ENCODE measurements around the gene DCAF10. TPM values are rescaled to one million over a fixed set of nuclear protein-coding genes. Genes with fewer than 3 reads are reported as not detected.

Gene DCAF10
- total and polyA plus RNA-seq, 2 donors (not counting 1 experiment from before 2014, with no cell fraction given), result 9.5 to 22.1 TPM

- Histone ChIP-seq H3K79me2 (ENCODE audit: control insufficient read depth, insufficient read depth, low read length) (no peaks in the 10 kb centered on the region), H3K27me3 (replicated peaks in 1 of 4; ENCODE audit: control extremely low read depth in 1 of 4, control insufficient read depth in 3 of 4, insufficient read depth in 4 of 4, low read length in 3 of 4) (no peaks in the 10 kb centered on the region), H3K4me2 (replicated peaks; ENCODE audit: low read depth, low read length, poor library complexity, severe bottlenecking) (no peak overlapping the region), H3K4me3 (ENCODE audit: control extremely low read depth in 1 of 5, extremely low read depth in 1 of 5, insufficient read depth in 1 of 5, low read depth in 2 of 5, low read length in 4 of 5) (no peak overlapping the region), H3K27ac (ENCODE audit: low read length in 2 of 2) (no peak overlapping the region), H3K4me1 (ENCODE audit: control insufficient read depth in 2 of 2, insufficient read depth in 2 of 2, low read length in 2 of 2) (no peaks in the 10 kb centered on the region), H4K20me1 (ENCODE audit: control insufficient read depth, insufficient read depth, low read length, poor library complexity, severe bottlenecking) (no peaks in the 10 kb centered on the region), H3K9ac (ENCODE audit: low read length) (no peak overlapping the region), H3K9me3 (ENCODE audit: control extremely low read depth in 1 of 3, control insufficient read depth in 2 of 3, insufficient read depth in 1 of 3, low read length in 2 of 3) (no peaks in the 10 kb centered on the region), H3K36me3 (replicated peaks in 1 of 2; ENCODE audit: control extremely low read depth in 1 of 2, control insufficient read depth in 1 of 2, extremely low read depth in 1 of 2, insufficient read depth in 2 of 2, low read length in 1 of 2) (peaks cover 6 to 42% of the 10 kb centered on the region in 2 experiments), H2AFZ (ENCODE audit: insufficient read depth, low read depth, low read length, poor library complexity, severe bottlenecking) (no peak overlapping the region)
- DNase-seq (no peak), ATAC-seq (ENCODE audit: low read depth) (no peak)
- Mint-ChIP-seq H3K4me1 (no peaks in the 10 kb centered on the region), H3K9me3 (ENCODE audit: insufficient read depth) (no peaks in the 10 kb centered on the region), H3K27me3 (no peaks in the 10 kb centered on the region), H3K4me3 (no peak overlapping the region), H3K27ac (no peak overlapping the region)
- ChIA-PET POLR2A (no interaction called here), CTCF (no interaction called here)
- WGBS (ENCODE audit: insufficient coverage), result no CpG with 5 or more reads among the region's 1 CpG
- intact Hi-C loops (cut with micrococcal nuclease), result no loop called here
- no peak for TF ChIP-seq EZH2 (IDR thresholded peaks at IDR 0.05; ENCODE audit: borderline replicate concordance, insufficient read depth, low read depth, low read length, poor library complexity, severe bottlenecking)
- no peak for TF ChIP-seq CTCF (IDR thresholded peaks at IDR 0.05)
These were observed 58.4 kb downstream of the DCAF10 start for GRCh38 chr9:37859043-37859442.

GRCh38 chr9:37862530-37862929, 61.9 kb downstream of the DCAF10 start:
- no peak for ATAC-seq (ENCODE audit: low read depth)
- Histone ChIP-seq H2AFZ (ENCODE audit: insufficient read depth, low read depth, low read length, poor library complexity, severe bottlenecking) (no peak overlapping the region), H3K4me3 (ENCODE audit: control extremely low read depth in 1 of 5, extremely low read depth in 1 of 5, insufficient read depth in 1 of 5, low read depth in 2 of 5, low read length in 4 of 5) (no peak overlapping the region), H3K9ac (ENCODE audit: low read length) (no peak overlapping the region), H3K9me3 (ENCODE audit: control extremely low read depth in 1 of 3, control insufficient read depth in 2 of 3, insufficient read depth in 1 of 3, low read length in 2 of 3) (no peaks in the 10 kb centered on the region), H4K20me1 (ENCODE audit: control insufficient read depth, insufficient read depth, low read length, poor library complexity, severe bottlenecking) (no peaks in the 10 kb centered on the region), H3K36me3 (replicated peaks in 1 of 2; ENCODE audit: control extremely low read depth in 1 of 2, control insufficient read depth in 1 of 2, extremely low read depth in 1 of 2, insufficient read depth in 2 of 2, low read length in 1 of 2) (peaks cover 6 to 34% of the 10 kb centered on the region in 2 experiments), H3K27me3 (replicated peaks in 1 of 4; ENCODE audit: control extremely low read depth in 1 of 4, control insufficient read depth in 3 of 4, insufficient read depth in 4 of 4, low read length in 3 of 4) (no peaks in the 10 kb centered on the region), H3K4me1 (ENCODE audit: control insufficient read depth in 2 of 2, insufficient read depth in 2 of 2, low read length in 2 of 2) (no peaks in the 10 kb centered on the region), H3K79me2 (ENCODE audit: control insufficient read depth, insufficient read depth, low read length) (no peaks in the 10 kb centered on the region), H3K4me2 (replicated peaks; ENCODE audit: low read depth, low read length, poor library complexity, severe bottlenecking) (no peak overlapping the region), H3K27ac (ENCODE audit: low read length in 2 of 2) (no peak overlapping the region)
- no peak overlapping the region for H3K4me3 Mint-ChIP-seq
- intact Hi-C loops (cut with micrococcal nuclease), result no loop called here
- no peaks in the 10 kb centered on the region for H3K9me3 Mint-ChIP-seq (ENCODE audit: insufficient read depth)
- TF ChIP-seq CTCF (IDR thresholded peaks at IDR 0.05), result no peak
- no peak for TF ChIP-seq EZH2 (IDR thresholded peaks at IDR 0.05; ENCODE audit: borderline replicate concordance, insufficient read depth, low read depth, low read length, poor library complexity, severe bottlenecking)
- ChIA-PET CTCF (no interaction called here), POLR2A (no interaction called here)
- DNase-seq, result no peak
- no peak overlapping the region for H3K27ac Mint-ChIP-seq
- WGBS (ENCODE audit: insufficient coverage), result 93% methylated on average over 2 of the region's 3 CpGs
- no peaks in the 10 kb centered on the region for H3K27me3 Mint-ChIP-seq
- H3K4me1 Mint-ChIP-seq, result no peaks in the 10 kb centered on the region

Measured in B cell (primary cell).